Forelimb muscle (tissue), 1 donor: ENCODE results near the gene MAML2. TPM values are rescaled to one million over a fixed set of nuclear protein-coding genes. Genes with fewer than 3 reads are reported as not detected.
"Not testable (repeated sequence)": the region's sequence is repeated elsewhere in the genome, so short reads cannot be mapped to it uniquely, and the experiment has no call there.

Experiments
- DNase-seq: peaks from one replicate; pipeline ENCODE4 v3.0.0-alpha.2; 2013; ENCODE audit warnings: low read depth
- polyA plus RNA-seq: library from polyadenylated mRNA; unstranded; fragments of 120-200 nt; gene quantifications from one replicate; pipeline ENCODE4 v1.2.1, GENCODE V29; 2013; ENCODE audit not compliant: insufficient read length

The MAML2 gene
- polyA plus RNA-seq, 1 donor, result 4.4 TPM

- no peak for DNase-seq
Measured at GRCh38 chr11:96293109-96293508, 49.9 kb downstream of the MAML2 start.

- no peak for DNase-seq
Measured at GRCh38 chr11:96292291-96293010, 50.5 kb downstream of the MAML2 start.

- DNase-seq, result no peak
Measured at GRCh38 chr11:96290631-96291030, 52.4 kb downstream of the MAML2 start.

- DNase-seq, result no peak
Measured at GRCh38 chr11:96290031-96290430, 53.0 kb downstream of the MAML2 start.

GRCh38 chr11:96288915-96289314, 54.1 kb downstream of the MAML2 start:
- no peak for DNase-seq

- DNase-seq, result no peak
Measured at GRCh38 chr11:96287822-96288439, 55.1 kb downstream of the MAML2 start.

- DNase-seq, result not testable (repeated sequence)
Measured at GRCh38 chr11:96285985-96286384, 57.0 kb downstream of the MAML2 start.

- DNase-seq, result no peak
Measured at GRCh38 chr11:96284917-96285316, 58.1 kb downstream of the MAML2 start.

GRCh38 chr11:96284401-96284800, 58.6 kb downstream of the MAML2 start:
- DNase-seq, result no peak

- no peak for DNase-seq
Measured at GRCh38 chr11:96282625-96283220, 60.3 kb downstream of the MAML2 start.

GRCh38 chr11:96280444-96280843, 62.6 kb downstream of the MAML2 start:
- no peak for DNase-seq

- no peak for DNase-seq
Measured at GRCh38 chr11:96279896-96280290, 63.1 kb downstream of the MAML2 start.

- DNase-seq, result no peak
Measured at GRCh38 chr11:96279018-96279895, 63.7 kb downstream of the MAML2 start.

- no peak for DNase-seq
Measured at GRCh38 chr11:96278039-96278897, 64.7 kb downstream of the MAML2 start.

- no peak for DNase-seq
Measured at GRCh38 chr11:96277696-96278038, 65.3 kb downstream of the MAML2 start.

GRCh38 chr11:96276836-96277235, 66.2 kb downstream of the MAML2 start:
- DNase-seq, result no peak

GRCh38 chr11:96275801-96276594, 67.0 kb downstream of the MAML2 start:
- no peak for DNase-seq

- no peak for DNase-seq
Measured at GRCh38 chr11:96273507-96273906, 69.5 kb downstream of the MAML2 start.

- no peak for DNase-seq
Measured at GRCh38 chr11:96272529-96273222, 70.3 kb downstream of the MAML2 start.

- no peak for DNase-seq
Measured at GRCh38 chr11:96271777-96272176, 71.2 kb downstream of the MAML2 start.
